HG03064 (cell line): Measurements from ENCODE around the gene C10orf95.

Source experiments
- ATAC-seq: cut with Tn5 transposase; IDR thresholded peaks from one replicate; pipeline ENCODE4 v1.9.1; 2021; ENCODE audit warnings: low read depth; ENCODE audit not compliant: unreplicated experiment

Gene C10orf95

DNA sequence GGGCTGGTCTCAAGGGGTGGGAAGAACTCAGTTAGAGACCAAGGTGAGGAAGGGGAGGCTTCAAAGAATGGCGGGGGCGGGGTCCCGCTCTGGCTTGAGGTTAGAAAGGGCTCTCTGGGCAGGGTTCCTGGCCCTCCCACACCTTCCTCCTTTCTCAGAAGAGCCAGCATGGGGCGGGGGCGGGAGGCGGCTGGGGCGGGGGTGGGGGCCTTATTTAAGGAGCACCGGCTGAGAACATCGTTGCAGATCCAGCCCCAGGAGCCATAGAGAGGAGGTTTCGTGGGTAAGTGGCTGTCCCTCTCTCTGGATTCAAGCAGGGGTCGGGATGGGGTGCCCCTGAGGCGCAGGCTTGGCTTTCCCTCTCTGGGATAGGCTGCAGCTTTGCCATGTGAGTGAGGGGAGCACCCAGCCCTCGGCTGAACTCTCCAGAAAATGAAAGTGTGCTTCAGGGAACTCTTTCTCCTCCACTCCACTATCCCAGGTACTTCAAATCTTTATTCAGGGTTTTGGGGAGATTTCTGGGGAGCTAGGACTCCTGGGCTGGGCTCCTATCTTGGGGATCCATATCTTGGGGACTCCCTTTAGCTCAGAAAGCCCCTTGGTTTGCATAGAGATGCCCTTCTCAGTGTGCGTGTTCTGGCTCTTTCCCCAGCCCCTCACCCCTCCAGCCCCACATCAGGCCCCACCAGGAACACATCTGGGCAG is 15.7 kb downstream of the C10orf95 start:
- ATAC-seq, result no peak

DNA sequence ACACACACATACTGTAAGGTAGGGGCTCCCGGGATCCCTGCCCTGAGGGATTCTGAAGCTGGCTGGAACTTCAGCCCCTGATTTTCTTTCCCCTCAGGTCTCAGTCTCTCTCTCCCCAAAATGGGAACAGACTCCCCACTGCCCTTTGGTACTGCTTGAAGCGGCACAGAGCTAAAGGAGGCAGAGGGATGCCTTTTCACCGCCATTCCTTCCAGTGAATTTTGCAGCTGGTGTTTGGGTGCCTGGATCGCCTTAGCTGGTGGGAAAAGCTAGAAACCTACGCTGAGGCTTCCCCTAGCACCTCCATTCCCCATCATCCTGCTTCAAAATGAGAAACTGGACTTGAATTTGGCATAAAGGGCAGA is 16.2 kb downstream of the C10orf95 start:
- ATAC-seq, result no peak

DNA sequence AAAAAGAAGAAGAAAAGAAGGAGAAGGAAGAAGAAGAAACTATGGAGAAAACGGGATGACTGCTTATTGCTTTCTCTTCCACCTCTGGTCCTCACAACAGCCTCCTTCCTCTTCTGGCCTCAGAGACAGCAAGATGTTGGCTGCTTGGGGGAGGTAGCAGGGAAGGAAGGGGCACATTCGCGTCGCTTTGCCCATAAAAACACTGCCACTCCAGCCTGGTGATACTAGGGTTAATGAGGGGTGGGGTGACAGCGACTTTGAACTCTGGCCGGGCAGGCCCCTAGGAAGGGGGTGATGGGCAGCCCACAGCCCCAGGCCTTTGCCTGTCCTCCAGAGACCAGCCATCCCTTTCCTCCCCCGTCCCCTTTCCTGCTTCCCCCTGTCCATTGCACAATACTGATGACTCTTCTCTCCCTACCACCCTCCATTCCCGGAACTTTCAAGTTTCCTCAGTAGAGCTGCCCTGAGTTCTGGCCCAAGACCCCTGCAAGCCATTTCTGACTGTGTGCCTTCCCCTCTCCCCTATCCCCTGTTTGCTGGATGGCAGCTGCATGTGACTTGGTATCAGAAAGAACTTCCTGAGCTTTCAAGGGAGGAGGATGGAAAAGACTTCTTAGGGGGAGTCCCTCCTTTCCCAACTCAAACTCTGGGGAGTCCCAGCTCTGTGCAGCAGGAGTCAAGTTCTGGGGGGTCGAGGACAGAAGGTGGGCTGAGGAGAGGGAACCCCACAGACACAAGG is 16.8 kb downstream of the C10orf95 start:
- ATAC-seq, result no peak

DNA sequence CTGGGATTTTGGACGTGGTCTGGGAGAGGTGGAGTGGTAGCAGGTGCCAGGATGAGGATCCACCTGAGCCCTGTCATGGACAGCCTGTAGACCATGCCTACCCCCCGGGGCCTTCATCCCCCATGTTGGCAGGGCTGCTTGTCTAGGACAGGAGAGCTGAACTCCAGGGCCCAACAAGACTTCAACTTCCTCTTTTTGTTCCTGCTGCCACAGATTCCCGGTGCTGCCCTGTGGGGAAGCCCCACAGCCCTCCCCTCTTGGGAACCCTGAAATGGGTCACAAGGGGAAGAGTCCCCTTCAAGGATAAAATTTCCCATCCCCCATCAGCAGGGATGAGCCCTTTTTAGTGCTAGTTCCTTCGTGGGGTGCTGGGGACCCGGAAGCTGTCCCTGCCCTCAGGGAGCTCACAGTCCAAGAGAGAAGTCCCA is 17.7 kb downstream of the C10orf95 start:
- ATAC-seq, result no peak

DNA sequence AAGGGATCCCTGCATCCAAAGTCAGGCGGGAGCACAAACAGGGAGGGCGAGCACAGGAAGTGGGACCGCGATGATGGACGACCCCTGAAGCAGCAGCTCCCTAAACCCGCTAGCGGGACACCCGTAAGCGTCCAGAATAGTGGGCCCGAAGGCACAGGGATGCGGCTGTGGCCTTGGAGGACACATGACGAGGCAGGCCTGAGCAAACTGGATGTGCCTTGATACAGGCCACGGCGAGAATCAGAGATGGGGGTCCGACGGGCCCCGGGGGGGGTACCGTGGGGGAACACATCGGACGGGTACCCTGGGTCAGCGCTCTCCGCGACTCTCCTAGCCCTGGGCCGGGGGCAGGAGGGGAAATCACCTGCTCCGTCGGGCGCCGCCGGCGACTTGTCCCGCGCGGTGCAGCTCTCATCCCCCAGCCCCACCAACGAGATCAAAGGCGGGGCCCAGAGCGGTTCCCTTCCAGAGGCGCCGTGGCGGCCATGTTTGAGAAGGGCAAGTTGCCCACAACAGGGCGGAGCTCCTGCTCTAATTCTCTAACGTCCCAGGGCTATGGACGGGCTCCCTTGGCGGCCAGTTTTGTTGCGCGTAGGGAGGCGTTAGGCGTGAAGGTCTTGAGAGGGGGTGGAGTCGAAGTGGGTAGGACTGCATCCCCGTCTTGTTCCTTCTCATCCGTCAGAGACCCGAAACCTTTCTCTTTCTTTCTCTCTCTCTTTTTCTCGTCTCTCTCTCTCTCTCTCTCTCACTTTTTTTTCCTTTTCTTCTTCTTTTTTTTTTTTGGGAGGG is 19.0 kb downstream of the C10orf95 start, which contains the start of gene CUEDC2:
Gene CUEDC2 (minus strand): TSS at position 413 of the 789 bp plus-strand sequence. CDS start 7,386 bp downstream, outside the sequence.
- peak; percentile 77 for ATAC-seq

DNA sequence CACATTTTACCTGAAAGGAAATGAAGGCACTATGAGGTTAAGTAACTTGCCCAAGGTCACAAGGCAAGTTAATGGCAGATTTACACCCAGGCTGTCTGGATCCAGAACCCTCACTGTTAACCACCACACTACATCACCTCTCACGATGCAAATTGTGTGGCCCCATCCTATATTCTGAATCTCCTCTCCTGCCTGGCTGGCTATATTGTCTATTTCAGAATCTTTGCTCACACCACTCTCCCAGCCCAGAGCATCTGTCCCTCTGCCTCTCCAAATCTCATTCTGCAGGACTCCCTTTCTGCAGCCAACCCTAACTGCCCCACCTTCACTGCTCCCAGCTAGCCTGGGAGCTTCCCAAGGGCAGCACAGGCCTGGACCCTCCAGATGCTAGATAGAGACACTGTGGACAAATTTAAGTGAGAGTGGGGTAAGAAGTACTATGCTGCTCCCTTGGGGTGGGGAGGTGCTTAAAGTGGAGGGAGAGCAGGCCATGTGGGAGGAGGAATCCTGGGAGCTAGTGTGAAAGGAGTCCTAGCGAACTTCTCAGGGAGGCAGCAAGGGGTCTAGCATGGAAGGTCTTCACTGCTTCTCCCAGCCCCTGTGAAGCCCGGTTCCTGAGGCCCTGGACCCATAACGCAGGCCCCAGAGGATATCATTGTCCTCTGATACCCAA is 19.8 kb downstream of the C10orf95 start:
- ATAC-seq, result no peak

DNA sequence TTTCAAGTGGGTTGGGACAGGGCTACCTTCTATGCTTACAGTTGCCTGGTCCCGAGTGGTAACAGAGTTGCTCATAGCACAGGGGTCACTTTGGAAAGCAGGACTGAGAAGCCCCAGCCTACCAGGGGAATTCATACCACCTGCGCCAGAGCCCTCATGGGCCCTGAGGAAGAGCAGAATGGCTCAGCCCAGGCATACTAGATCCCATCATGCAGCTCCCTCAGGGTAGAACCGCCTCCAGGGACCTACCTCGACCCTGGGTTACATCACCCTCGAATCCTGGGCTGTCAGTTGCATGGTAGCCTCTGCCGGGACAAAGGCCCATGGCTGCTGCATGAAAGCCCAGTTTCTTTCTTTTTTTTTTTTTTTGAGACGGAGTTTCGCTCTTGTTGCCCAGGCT is 21.9 kb downstream of the C10orf95 start:
- ATAC-seq, result no peak

DNA sequence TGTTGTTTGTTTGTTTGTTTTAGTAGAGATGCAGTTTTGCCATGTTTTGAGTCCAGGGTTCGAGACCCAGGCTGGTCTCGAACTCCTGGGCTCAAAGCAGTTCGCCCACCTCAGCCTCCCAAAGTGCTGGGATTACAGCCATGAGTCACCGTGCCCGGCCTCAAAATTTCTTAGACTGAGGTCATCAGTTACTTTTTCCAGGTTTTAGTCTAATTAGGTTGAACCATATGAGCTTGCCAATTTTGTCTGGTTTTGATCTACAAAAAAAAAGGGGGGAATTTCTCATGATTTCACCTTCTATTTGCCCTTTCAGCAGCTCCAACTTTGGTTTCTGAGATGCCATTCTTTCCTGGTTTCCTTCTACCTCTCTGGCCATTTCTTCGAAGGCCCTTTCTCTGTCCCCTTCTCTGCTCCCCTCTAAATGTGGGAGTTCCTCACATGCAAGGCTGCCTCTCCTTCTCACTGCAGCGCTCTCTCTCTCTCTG is 24.5 kb downstream of the C10orf95 start:
- no peak for ATAC-seq

DNA sequence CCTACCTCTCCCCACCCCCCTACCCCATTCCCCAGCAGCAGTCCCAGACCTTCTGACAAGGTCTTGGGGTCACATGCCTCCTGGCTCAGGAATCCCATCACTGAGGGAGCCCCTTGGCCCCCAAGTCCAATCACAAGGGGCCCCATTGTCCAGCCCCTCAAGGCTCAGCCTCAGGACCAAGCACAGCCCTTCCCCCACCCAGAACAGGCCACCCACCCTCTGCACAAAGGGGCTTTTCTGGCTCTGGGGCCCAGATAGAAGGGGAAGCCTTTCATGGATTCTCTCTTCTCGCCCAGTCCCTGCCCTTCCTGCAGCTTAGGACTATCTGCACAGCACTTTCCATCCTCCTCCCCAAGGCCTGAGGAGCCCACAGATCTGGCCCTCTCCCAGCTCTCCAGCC is 25.9 kb downstream of the C10orf95 start:
- ATAC-seq, result no peak

DNA sequence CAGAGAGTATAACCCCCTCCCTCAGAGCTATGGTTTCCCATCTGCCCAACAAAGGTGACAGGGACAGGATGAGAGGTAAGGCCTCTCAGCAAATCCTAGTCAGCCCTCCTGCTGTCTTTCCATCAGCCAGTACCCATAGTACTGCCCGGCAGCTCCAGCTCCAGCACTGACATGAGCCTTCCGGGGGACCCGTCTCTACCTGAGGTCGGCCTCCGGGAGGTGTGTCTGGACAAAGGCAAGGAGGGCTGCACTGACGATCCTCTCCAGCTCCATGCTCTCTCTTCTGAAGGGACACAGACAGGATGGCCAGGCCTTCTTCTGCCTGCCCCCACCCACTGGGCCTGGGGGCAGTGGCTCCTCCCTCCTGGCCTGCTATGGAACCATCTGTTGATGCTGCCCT is 26.4 kb downstream of the C10orf95 start:
- ATAC-seq, result no peak

DNA sequence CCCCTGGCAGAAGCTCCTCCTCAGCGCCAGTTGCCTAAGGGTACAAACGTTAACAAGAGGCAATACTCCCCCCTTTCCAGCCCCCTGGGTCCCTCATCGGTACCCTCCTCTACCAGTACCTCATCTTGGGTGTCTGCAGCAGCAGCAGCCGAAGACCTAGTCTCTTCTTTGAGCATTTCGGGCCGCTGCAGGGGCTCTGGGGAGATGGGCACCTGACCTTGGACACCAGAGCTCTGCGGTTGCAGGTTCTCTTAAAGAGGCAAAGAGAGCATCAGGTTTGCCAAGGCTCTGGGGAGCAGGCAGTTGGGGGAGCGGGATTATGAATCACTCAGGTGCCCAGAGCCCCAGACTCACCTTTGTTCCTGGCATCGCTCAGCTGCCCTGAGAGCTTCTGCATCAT is 27.2 kb downstream of the C10orf95 start:
- ATAC-seq, result no peak

DNA sequence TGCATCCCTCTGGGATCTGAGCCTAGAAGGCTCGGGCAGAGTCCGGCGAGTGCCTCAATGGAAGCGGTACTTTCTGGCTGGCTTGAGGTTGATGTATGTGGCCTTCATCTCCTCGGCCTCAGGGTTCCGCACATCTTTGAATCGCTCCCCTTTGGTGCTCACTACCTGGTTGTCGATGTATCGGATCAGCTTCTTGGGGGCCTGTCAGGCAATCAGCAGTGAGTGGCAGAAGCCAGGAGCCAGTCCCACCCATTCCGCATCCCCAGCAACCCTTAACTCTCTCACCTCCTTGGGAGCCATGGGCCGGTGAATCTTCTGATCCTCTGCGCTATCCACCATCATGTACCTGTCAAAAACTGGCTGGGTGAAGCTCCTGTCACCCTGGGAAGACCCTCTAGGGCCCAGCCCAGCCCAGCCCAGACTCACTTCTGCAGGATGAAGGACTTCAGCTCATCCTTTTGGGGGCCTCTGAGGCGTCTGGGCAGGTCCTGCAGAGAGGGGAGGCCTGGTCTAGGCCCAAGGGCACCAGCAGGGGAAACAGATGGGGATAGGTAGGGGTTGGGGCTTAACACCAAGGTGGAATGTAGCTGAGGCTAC is 27.9 kb downstream of the C10orf95 start:
- no peak for ATAC-seq

DNA sequence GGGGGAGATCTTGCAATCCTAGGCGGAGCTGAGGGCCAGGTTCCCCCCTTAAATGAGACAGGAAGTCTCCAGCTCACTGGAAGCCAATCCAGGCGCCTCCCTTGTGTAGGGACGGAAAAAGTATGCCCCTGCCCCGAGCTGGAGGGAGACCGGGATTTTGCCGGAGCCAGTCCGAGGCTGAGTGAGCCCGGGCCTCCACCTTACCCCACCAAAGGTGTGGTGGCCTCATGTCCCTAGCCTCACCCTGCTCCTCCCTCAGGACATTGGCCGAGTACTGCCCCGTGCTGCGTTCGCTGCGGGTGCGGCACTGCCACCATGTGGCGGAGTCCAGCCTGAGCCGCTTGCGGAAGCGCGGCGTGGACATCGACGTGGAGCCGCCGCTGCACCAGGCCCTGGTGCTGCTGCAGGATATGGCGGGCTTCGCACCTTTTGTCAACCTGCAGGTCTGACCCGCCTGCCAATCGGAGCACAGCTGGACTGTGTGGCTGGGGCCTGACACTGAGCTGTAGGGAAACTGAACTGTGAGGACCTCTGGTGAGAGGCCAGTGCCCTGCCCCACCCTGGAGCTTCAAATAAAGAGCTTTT is 28.7 kb downstream of the C10orf95 start:
- no peak for ATAC-seq

DNA sequence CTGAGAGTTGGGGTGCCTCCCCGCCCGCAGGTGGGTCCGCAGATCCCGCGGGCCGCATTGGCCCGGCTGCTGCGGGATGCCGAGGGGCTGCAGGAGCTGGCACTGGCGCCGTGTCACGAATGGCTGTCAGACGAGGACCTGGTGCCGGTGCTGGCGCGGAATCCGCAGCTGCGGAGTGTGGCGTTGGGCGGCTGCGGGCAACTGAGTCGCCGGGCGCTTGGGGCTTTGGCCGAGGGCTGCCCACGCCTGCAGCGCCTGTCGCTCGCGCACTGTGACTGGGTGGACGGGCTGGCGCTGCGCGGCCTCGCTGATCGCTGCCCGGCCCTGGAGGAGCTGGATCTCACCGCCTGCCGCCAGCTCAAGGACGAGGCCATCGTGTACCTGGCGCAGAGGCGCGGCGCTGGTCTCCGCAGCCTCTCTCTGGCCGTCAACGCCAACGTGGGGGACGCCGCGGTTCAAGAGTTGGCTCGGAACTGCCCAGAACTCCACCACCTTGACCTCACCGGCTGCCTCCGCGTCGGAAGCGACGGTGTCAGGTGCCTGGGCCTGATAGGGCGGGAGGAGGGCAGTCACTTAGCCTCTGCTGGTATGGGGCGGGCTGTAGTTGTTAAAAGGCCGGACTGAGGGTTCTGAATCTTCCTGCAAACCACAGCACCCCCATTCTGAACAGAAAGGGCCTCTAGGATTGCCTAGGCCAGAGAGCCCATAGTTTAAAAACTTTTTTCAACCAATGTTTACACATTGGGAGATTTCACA is 29.4 kb downstream of the C10orf95 start:
- peak; percentile 4 for ATAC-seq

DNA sequence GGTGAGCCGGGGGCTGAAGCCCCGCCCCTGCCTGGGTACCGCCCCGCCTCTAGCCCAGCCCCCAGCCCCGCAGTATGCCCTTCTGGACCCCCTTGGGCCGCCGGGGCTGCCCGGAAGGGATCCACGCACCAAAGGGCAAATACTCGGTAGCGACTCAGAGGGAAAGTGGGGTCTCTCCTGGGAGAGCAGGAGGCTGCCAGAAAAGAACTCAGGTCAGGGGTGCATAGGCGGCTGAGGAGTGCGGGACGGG is 29.9 kb downstream of the C10orf95 start:
- peak; percentile 2 for ATAC-seq

DNA sequence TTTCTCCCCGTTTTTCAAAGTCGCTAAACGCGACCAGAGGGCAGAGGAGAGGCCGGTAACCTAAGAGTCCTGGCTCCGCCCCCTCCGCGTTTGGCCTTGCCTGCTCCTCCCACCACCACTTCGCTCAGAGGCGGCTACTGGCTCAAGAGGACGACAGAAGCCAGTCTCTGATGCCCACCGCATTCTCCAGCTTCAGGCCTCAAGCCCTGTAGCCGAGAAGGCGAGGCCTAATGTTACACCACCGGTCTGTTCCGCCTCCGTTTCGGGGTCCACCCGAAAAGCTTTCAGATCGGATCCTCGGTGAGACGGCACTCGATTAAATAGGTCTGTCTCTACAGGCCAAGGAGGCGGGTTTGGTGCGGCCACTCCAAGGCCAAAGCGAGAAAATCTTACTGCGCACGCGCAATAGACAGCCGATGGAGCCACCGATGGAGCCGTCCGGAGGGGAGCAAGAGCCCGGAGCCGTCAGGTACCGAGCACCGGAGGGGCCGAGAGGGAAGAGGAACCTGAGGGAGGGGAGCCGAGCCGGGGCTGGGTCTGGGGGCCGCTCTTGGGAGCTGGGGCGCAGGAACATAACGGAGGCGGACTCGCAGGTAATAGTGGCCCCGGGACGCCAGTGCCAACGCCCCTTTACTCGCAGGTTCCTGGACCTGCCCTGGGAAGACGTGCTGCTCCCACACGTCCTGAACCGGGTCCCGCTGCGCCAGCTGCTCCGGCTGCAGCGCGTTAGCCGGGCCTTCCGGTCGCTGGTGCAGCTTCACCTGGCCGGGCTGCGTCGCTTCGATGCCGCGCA is 30.4 kb downstream of the C10orf95 start, which contains the start of gene FBXL15:
Gene FBXL15 (plus strand): TSS at position 123 of the 793 bp plus-strand sequence. CDS start 294 bp downstream, at position 417.
- peak; percentile 44 for ATAC-seq

DNA sequence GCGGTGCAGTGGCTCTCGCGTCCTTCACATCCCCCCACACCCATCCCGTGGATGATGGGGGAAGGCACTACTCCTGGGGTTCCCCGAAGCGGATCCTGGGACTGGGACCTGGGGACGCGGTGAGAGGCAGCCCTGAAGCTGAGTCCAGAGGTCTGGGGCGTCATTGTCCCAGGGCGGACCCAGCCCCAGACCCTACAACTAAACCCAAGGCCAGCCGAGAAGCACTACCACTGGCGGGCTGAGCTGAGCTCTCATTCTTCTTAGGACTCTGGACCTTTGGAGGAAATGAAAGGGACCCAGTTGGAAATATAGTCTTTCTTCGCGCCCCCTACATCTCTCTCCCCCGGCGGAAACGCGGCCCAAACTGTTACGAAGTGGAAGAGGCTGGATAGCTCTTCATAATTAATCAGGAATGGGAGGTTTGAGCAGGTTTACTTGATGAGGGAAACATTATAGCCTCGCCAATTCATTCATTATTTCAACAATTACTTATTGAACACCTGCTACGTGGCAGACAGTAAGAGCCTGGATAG is 31.1 kb downstream of the C10orf95 start:
- no peak for ATAC-seq
